Measurements from ENCODE around the gene DESI2.

The DESI2 gene

GRCh38 chr1:244652623-244653438 lies at the start of gene DESI2:
Gene DESI2, plus strand, starts transcription at chr1:244653126. Its CDS starts 188 bp downstream, at chr1:244653314.
- DNase-seq: peak; percentile 95 to 96

- no peak for DNase-seq
These were observed 49.4 kb upstream of the DESI2 start for GRCh38 chr1:244603498-244603897.

DNA sequence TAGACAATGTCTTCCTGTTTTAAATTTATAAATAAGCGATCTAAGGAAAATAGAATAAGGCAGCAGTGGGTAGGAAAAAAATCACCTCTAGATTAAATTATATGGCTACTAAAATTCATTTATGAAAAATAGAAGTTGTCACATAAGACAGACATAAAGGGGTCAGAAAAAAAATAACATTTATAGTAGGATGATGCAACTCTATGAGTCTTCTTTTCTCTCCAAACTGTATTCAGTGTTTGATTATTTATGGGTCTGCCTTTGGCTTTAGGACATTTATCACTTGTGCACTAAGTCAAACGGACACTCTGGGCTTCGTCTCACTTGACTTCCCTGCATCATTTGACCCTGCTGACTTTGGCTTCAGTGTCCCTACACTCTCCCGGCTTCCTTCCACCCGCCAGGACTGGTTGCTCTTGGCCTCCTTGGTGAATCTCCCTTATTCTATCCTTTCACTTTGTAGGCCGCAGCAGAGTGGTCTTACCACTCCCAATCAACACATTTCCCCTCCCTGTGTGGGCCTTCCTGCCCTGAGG lies 47.0 kb upstream of the DESI2 start:
- DNase-seq: no peak

- DNase-seq: no peak
These were observed 38.7 kb upstream of the DESI2 start for GRCh38 chr1:244614113-244614836.

DNA sequence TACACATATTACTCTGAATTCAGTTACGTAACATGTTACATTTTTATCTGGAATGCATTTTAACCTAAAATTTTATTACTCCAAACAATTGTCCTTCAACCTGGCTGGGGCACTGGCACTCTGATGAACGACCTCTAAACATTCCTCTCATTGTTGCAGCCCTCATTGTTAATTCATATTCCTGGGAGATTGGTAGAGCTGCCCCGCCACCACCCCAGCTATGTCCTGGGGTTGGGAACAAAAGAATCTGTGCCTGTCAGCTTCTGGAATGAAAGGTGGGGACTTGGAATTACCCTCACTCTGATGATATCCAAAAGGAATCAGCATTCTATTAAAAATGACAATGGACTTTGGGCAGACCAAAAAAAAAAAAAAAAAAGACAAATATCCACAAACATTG lies 38.0 kb upstream of the DESI2 start:
- DNase-seq: no peak

- no peak for DNase-seq
These were observed 37.6 kb upstream of the DESI2 start for GRCh38 chr1:244615301-244615700.

DNA sequence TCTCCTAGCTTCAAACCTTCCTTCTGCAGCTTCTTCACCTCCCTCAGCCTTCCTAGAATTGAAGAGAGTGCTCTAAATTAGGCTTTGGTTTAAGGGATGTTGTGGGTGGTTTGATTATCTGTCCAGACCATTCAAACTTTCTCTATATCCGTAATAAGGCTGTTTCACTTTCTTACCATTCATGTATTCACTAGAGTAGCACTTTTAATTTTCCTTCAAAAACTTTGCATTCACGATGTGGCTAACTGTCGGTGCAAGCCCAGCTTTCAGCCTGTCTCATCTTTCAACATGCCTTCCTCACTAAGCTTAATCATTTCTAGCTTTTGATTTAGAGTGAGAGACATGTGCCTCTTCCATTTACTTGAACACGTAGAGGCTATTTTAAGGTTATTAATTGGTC lies 26.2 kb upstream of the DESI2 start:
- no peak for DNase-seq

GRCh38 chr1:244628789-244629188 lies 24.1 kb upstream of the DESI2 start:
- DNase-seq: no peak

- no peak for DNase-seq
These were observed 19.8 kb upstream of the DESI2 start for GRCh38 chr1:244633140-244633539.

GRCh38 chr1:244634546-244634945 lies 18.4 kb upstream of the DESI2 start:
- DNase-seq: no peak

DNA sequence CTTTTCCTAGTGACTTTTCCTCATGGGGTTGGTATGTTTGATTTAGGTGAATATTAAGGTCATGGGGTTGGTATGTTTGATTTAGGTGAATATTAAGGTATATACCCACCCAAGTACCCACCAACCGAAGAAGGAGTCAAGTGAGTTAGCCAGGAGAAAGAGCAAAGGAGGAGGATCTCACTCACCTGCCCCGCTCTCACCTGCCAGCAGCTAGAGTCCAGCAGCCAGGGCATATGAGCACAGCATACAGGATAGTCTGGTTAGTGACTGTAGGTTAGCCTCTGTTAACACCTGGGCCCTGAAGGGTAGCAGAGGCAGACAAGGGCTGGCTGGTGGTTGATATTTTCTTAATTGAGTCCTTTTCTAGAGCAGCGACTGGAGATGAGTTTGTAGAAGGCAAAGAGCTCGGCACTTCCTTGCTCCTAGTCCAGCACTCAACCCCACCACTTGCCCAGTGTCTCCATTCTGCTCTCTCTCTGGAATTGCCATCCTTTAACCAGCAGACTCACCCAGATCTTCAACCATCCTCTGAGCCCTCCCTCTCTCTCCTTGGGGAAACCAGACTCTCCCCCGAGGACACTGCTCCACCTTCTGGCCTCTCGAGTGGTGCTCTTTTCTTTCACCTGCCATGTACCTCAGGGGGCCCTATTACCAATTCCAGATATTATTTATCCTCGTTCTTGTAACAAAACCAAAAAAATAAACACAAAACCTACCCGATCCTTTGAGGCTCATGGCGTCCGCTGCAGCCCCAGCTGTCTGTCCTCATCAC lies 16.3 kb upstream of the DESI2 start:
- DNase-seq: no peak

DNA sequence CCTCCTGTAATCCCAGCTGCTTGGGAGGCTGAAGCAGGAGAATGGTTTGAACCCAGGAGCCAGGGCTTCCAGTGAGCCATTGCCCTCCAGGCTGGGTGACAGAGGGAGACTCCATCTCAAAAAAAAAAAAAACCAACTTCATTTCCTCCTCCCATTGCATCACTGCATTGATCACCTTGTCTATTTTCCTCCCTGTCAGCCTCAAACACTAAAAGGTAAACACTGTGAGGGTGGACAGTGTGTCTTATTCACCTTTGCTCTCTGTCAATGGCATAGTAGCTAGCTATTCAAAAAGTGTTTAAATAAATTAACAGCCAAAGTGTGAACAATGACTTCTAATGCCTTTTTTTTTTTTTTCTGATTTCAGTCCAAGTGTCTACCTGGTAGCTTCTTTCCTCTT lies 13.4 kb upstream of the DESI2 start:
- DNase-seq: no peak

DNA sequence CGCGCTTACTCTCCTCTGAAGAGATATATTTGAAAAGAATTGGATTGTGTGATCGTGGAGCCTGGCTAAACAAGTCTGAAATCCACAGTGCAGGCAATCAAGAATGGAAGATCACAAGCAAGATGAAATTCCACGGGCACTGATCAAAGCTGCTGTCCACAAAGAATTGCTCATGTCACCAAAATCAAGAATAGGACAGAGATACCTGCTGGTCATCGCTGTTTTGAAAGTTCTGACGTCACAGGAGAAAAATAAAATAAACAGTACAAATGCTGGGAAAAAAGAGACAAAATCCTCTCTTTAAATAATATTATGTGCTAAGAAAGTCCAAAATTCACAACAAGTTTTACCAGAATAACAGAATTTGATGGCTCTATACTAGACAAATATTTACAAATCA lies 12.0 kb upstream of the DESI2 start:
- no peak for DNase-seq

DNA sequence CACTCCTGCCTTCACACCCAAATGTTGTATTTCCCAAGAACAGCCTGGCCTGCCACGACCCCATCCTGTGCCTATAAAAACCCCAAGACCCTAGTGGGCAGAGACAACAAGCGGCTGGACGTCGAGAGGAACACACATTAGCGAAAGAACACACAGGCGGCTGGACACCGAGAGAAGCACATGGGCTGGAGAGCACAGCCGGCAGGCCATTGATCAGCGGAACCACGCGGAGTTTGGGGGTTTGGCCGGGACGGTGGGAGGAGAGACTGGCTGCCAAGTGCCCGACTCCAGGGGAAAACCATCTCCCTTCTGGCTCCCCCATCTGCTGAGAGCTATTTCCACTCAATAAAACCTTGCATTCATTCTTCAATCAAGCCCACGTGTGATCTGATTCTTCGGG lies 10.4 kb upstream of the DESI2 start:
- DNase-seq: no peak

- DNase-seq: no peak
These were observed 9.9 kb upstream of the DESI2 start for GRCh38 chr1:244642988-244643387.

- DNase-seq: no peak
These were observed 7.5 kb upstream of the DESI2 start for GRCh38 chr1:244645414-244645813.

- no peak for DNase-seq
These were observed 7.0 kb upstream of the DESI2 start for GRCh38 chr1:244645890-244646289.

DNA sequence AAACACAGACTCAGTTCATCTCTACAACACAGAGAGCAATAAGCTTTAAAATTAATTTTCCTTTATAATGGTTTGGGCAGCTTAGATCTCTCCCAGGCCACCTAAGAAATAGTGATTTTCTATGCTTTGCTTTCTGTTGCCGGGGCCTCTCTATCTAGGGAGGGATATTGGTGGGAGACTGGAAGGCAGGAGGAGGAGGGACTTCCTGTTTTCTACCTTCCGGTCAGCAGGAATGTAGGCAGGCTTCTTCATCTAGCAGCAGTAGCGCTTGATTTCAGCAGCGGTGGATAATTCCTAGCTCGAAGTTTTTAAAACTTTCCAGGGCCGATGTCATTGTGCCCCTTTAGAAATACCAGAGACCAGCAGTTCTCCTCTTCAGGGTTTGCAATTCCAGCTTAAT lies 5.1 kb upstream of the DESI2 start:
- DNase-seq: no peak

- peak in 1 of 2 experiments; percentile 3 for DNase-seq
These were observed 837 bp upstream of the DESI2 start for GRCh38 chr1:244651956-244652622.

- no peak for DNase-seq
These were observed 647 bp downstream of the DESI2 start for GRCh38 chr1:244653439-244654107.

DNA sequence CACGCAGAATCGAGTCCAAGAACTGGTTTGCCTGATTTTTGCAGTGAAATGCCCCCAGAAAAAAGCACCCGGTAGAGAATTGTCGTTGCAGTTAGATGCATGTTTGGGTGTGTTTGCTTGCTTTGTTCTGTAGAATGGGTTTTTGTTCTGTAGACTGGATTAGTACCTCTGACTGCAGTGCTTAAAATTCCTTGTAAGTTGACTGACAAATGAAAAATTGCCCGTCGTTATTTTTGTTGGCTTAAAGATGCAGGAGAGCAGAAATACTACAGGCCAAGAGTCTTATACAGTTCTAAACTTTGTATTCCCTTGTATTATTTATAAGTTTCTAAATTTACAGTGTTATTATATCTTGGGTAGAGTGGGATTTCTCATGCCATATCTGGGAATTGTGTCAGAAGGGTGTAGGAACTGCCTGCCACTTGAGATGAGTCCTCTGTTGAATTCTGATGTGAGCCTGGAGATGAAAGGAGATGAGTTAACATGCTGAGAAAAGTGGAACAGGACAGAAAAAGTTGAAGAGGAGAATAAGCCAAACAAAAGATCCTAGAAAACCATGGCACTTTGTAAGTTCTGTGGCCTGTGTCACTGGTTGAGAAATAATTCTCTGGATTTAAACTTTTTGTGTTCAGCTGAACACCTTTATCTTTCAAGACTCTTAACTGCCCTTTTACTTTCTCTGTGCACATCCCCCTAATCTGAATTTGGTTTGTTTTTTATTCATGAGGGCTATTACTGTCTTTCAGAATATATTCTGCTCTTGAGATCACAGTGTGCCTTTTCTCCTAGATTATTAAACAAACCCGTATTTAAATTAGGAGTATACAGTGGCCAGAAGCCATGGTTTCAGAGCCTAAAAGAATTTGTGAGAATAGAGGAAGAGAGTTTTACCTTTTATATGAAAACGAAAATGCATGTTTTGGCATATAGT lies 1.4 kb downstream of the DESI2 start:
- peak in 1 of 2 experiments; percentile 10 for DNase-seq
